Gastrocnemius medialis (tissue), 4 donors: ENCODE measurements around the gene LMO3.

Experiments used
- POLR2A ChIP-seq, 2 donors: fragments of 450-650 bp; IDR thresholded peaks; one replicate each; pipeline ENCODE4 v1.6.1; 2017; ENCODE audit warnings: antibody characterized with exemption in 2 of 2, mild to moderate bottlenecking in 2 of 2, moderate library complexity in 2 of 2
- TF ChIP-seq, protein P1 (sequence below), 5 experiments: fragments of 450-650 bp in 3 of 5; fragments of 200-600 bp in 2 of 5; sonication (generic) in 2 of 5; IDR thresholded peaks in 4 of 5; conservative IDR thresholded peaks in 1 of 5; 1 replicate in 4 of 5; 2 replicates in 1 of 5; pipeline ENCODE4 v1.5.1; 2016 to 2019; ENCODE audit warnings: antibody characterized with exemption in 5 of 5, mild to moderate bottlenecking in 3 of 5, moderate library complexity in 3 of 5

DNA sequence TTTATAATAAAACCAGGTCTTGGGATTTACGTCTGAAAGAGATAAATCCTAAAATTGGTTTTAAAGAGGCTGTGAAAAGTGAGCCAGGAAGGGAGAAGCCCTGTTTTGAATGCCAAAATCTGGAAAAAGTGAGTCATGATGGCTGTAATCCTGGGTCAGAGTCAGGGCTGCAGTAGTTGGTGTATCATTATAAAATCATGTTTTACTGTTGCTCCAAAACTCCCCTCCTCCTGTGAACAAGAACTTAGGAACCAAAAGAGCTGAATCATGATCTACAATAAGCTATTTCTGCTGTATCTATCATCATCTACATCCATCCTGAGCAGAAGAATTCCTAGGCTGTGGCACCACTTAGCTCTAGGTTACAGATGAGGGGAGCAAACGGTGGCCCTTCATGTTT, 79.3 kb downstream of the LMO3 start:
- TF ChIP-seq, protein P1, sequence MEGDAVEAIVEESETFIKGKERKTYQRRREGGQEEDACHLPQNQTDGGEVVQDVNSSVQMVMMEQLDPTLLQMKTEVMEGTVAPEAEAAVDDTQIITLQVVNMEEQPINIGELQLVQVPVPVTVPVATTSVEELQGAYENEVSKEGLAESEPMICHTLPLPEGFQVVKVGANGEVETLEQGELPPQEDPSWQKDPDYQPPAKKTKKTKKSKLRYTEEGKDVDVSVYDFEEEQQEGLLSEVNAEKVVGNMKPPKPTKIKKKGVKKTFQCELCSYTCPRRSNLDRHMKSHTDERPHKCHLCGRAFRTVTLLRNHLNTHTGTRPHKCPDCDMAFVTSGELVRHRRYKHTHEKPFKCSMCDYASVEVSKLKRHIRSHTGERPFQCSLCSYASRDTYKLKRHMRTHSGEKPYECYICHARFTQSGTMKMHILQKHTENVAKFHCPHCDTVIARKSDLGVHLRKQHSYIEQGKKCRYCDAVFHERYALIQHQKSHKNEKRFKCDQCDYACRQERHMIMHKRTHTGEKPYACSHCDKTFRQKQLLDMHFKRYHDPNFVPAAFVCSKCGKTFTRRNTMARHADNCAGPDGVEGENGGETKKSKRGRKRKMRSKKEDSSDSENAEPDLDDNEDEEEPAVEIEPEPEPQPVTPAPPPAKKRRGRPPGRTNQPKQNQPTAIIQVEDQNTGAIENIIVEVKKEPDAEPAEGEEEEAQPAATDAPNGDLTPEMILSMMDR (IDR thresholded peaks at IDR 0.05 in 4 of 5, conservative IDR thresholded peaks at IDR 0.05 in 1 of 5), result no peak
- TF ChIP-seq POLR2A (IDR thresholded peaks at IDR 0.05), result no peak
